HCT116 (cell line): ENCODE data around the gene VASN. TPM values are rescaled to one million over a fixed set of nuclear protein-coding genes. Genes with fewer than 3 reads are reported as not detected.

Source experiments
- ATAC-seq: fragments of 200-7000 bp; cut with Tn5 transposase; 2 replicates; pipeline ENCODE4 v1.9.1; 2020; ENCODE audit warnings: mild to moderate bottlenecking, moderate library complexity
- BruUV-seq: library from RNA; stranded (reverse); fragments of 400-500 nt; replicated peaks from 2 replicates; lab custom pipeline; 2021; lab: Mats Ljungman, UMichigan
- CTCF ChIA-PET: fragments of 300-600 bp; sonication (Branson Sonifier 250); formaldehyde crosslinking; loops from one replicate; lab custom pipeline; 2021; ENCODE audit warnings: antibody characterized with exemption; lab: Charles Lee
- POLR2A ChIA-PET: fragments of 300-600, 350-600 bp; sonication (Branson Sonifier 250); formaldehyde crosslinking; loops from one replicate; lab custom pipeline; 2021; ENCODE audit warnings: antibody characterized with exemption; lab: Charles Lee
- RAD21 ChIA-PET, 2 experiments: fragments of 300-600 bp; sonication (Branson Sonifier 250); formaldehyde crosslinking; loops; one replicate each; lab custom pipeline; 2023; ENCODE audit warnings: low total read pairs in 2 of 2; ENCODE audit not compliant: uncharacterized antibody in 2 of 2, unreplicated experiment in 2 of 2, low non-redundant PET in 1 of 2; lab: Charles Lee
- DNase-seq: peaks from one replicate; pipeline ENCODE4 v3.0.0-alpha.2; 2010; ENCODE audit warnings: low read depth, low spot score
- H2AFZ ChIP-seq: fragments of 200-600 bp; shearing (Covaris generic), sonication (generic); 2 replicates; pipeline ENCODE4 v1.6.1; 2017; ENCODE audit warnings: low read depth, mixed run types, mixed read lengths, antibody characterized with exemption, low read length; ENCODE audit not compliant: poor library complexity, severe bottlenecking
- H3K27ac ChIP-seq: 2 replicates; pipeline ENCODE4 v1.5.1; 2012; ENCODE audit warnings: low read depth, low read length
- H3K27me3 ChIP-seq: fragments of 200-600 bp; sonication (generic); 2 replicates; pipeline ENCODE4 v1.6.1; 2016; ENCODE audit warnings: mixed run types, low read length, mixed read lengths; ENCODE audit not compliant: insufficient read depth
- H3K36me3 ChIP-seq, 2 experiments: fragments of 200-500 bp in 1 of 2; fragments of 200-600 bp in 1 of 2; sonication (Bioruptor generic) in 1 of 2; sonication (generic) in 1 of 2; 2 replicates each; pipeline versions ENCODE4 v1.5.1 to v1.6.1; 2014 to 2016; ENCODE audit warnings: low read length in 2 of 2, inconsistent platforms in 1 of 2, mixed read lengths in 1 of 2, mixed run types in 1 of 2; ENCODE audit not compliant: insufficient read depth in 2 of 2, control insufficient read depth in 1 of 2
- H3K4me1 ChIP-seq, 2 experiments: fragments of 200-600 bp in 1 of 2; sonication (generic) in 1 of 2; 2 replicates each; pipeline versions ENCODE4 v1.5.1 to v1.6.1; 2012 to 2017; ENCODE audit warnings: low read length in 2 of 2, inconsistent platforms in 1 of 2, mild to moderate bottlenecking in 1 of 2, mixed read lengths in 1 of 2, mixed run types in 1 of 2, moderate library complexity in 1 of 2; ENCODE audit not compliant: insufficient read depth in 2 of 2, control insufficient read depth in 1 of 2
- H3K4me2 ChIP-seq: fragments of 200-600 bp; sonication (generic); 2 replicates; pipeline ENCODE4 v1.6.1; 2017; ENCODE audit warnings: mixed run types, low read length, mixed read lengths
- H3K4me3 ChIP-seq, 2 experiments: fragments of 200-600 bp in 1 of 2; sonication (generic) in 1 of 2; replicated peaks in 1 of 2; 2 replicates each; pipeline ENCODE4 v1.5.1; 2011 to 2016; ENCODE audit warnings: low read length in 2 of 2, control low read depth in 1 of 2, low read depth in 1 of 2, mild to moderate bottlenecking in 1 of 2, mixed read lengths in 1 of 2, mixed run types in 1 of 2
- H3K79me2 ChIP-seq: fragments of 200-600 bp; sonication (generic); 2 replicates; pipeline ENCODE4 v1.6.1; 2017; ENCODE audit warnings: mild to moderate bottlenecking, mixed run types, low read length, moderate library complexity, mixed read lengths; ENCODE audit not compliant: insufficient read depth
- H3K9ac ChIP-seq: fragments of 200-600 bp; sonication (generic); 2 replicates; pipeline ENCODE4 v1.6.1; 2016; ENCODE audit warnings: low read length, mixed read lengths
- H3K9me2 ChIP-seq: fragments of 200-600 bp; sonication (generic), shearing (Covaris generic); 2 replicates; pipeline ENCODE4 v1.6.1; 2017; ENCODE audit warnings: mixed run types, mild to moderate bottlenecking, moderate library complexity; ENCODE audit not compliant: insufficient read depth
- H3K9me3 ChIP-seq, 2 experiments: fragments of 200-500 bp in 1 of 2; fragments of 200-600 bp in 1 of 2; sonication (Bioruptor generic) in 1 of 2; sonication (generic) in 1 of 2; 2 replicates each; pipeline ENCODE4 v1.6.1; 2014 to 2017; ENCODE audit warnings: low read length in 2 of 2, mixed read lengths in 2 of 2, inconsistent platforms in 1 of 2, low read depth in 1 of 2, mild to moderate bottlenecking in 1 of 2, mixed run types in 1 of 2, moderate library complexity in 1 of 2; ENCODE audit not compliant: control insufficient read depth in 1 of 2, insufficient read depth in 1 of 2
- H4K20me1 ChIP-seq: fragments of 200-600 bp; sonication (generic), shearing (Covaris generic); 2 replicates; pipeline ENCODE4 v1.6.1; 2017; ENCODE audit warnings: mixed run types, mild to moderate bottlenecking, moderate library complexity; ENCODE audit not compliant: insufficient read depth
- CBX3 ChIP-seq: IDR thresholded peaks from 2 replicates; pipeline ENCODE4 v1.6.1; 2012; ENCODE audit warnings: low read depth
- EGR1 ChIP-seq: IDR thresholded peaks from 2 replicates; pipeline ENCODE4 v1.6.1; 2012; ENCODE audit warnings: low read depth
- JUND ChIP-seq: IDR thresholded peaks from 2 replicates; pipeline ENCODE4 v1.6.1; 2012
- SIN3A ChIP-seq: IDR thresholded peaks from 2 replicates; pipeline ENCODE4 v1.6.1; 2012; ENCODE audit warnings: low read depth
- SRF ChIP-seq: IDR thresholded peaks from 2 replicates; pipeline ENCODE4 v1.6.1; 2012; ENCODE audit warnings: low read depth
- TCF7L2 ChIP-seq: IDR thresholded peaks from 2 replicates; pipeline ENCODE4 v1.7.0; 2011; ENCODE audit warnings: borderline replicate concordance, inconsistent platforms; ENCODE audit not compliant: insufficient read depth, insufficient read length; ENCODE audit errors: extremely low read depth
- YY1 ChIP-seq: IDR thresholded peaks from 2 replicates; pipeline ENCODE4 v1.6.1; 2011; ENCODE audit warnings: low read length, low read depth, moderate library complexity, mild to moderate bottlenecking; ENCODE audit not compliant: insufficient replicate concordance; ENCODE audit errors: extremely low read depth
- ZFX ChIP-seq: fragments of 450-650 bp; IDR thresholded peaks from 2 replicates; pipeline ENCODE4 v1.6.1; 2017
- intact Hi-C: fragments of 100-400 bp; cut with micrococcal nuclease; formaldehyde crosslinking; loops from 2 replicates; pipeline ENCODE4 v1.10.0; 2022
- total RNA-seq: library from RNA; stranded (reverse); gene quantifications from one replicate; pipeline ENCODE4 v1.2.1, GENCODE V29; 2021; ENCODE audit not compliant: unreplicated experiment
- TF ChIP-seq, protein P1 (sequence below): IDR thresholded peaks from 2 replicates; pipeline ENCODE4 v1.6.1; 2012; ENCODE audit warnings: low read depth
- TF ChIP-seq, protein P2 (sequence below): IDR thresholded peaks from 2 replicates; pipeline ENCODE4 v1.6.1; 2012
- TF ChIP-seq, protein P3 (sequence below), 3 experiments: fragments of 200-600 bp in 1 of 3; sonication (generic) in 1 of 3; IDR thresholded peaks in 2 of 3; conservative IDR thresholded peaks in 1 of 3; 2 replicates each; pipeline ENCODE4 v1.5.1; 2012 to 2017; ENCODE audit warnings: low read depth in 2 of 3, low read length in 2 of 3, antibody characterized with exemption in 1 of 3, borderline replicate concordance in 1 of 3, control low read depth in 1 of 3, mild to moderate bottlenecking in 1 of 3, mixed read lengths in 1 of 3, mixed run types in 1 of 3, moderate library complexity in 1 of 3; ENCODE audit not compliant: insufficient read depth in 1 of 3
- TF ChIP-seq, protein P4 (sequence below): IDR thresholded peaks from 2 replicates; pipeline ENCODE4 v1.6.1; 2011; ENCODE audit warnings: mild to moderate bottlenecking, low read length, moderate library complexity; ENCODE audit not compliant: insufficient replicate concordance; ENCODE audit errors: extremely low read depth

VASN gene
- total RNA-seq, 1 experiment from 2014 or later: 6.3 TPM

DNA sequence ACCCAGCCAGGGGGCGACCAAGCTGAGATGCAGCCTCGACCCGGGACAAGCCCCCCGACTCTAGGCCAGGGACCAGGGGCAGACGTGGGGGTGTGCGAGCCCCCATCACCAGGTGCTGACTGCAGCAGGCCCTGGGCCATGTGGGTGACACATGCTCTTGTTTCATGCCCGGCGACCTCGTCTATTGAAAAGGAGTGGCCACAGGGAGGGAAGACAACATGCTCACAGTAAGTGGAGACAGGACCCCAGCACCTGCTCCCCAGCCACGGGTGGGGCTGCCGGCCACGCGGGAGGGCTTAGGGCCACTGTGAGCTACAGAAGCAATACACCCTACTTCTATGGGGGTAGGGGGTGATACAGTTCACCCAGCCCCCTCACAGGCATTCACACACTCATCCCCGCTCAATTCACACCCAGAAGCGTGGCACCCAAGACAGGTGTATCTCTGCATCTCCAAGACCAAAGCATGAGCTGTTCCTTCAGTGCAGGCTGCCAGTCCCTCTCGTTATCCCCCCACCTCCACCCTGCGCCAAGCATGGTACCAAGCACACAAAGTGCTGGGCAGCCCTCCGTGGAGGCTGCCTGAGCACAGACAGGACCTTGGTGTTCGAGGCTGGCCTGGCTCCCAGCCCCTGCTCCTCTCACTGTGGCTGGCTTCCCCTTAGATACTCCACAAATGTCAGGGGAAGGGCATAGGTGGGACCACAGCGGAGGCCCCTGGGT, 13.6 kb downstream of the VASN start:
- intact Hi-C loops: no loop called here
- H3K27ac ChIP-seq: no peak overlapping the region
- H3K36me3 ChIP-seq: no peaks in the 10 kb centered on the region
- H3K79me2 ChIP-seq: no peaks in the 10 kb centered on the region
- ChIA-PET RAD21 (no interaction called here), CTCF (interaction anchor here (1.7 kb wide), 1 partner anchor 18 kb away, joined by 3 read pairs; no protein-coding TSS in a partner anchor), POLR2A (no interaction called here)
- H3K9me2 ChIP-seq: no peaks in the 10 kb centered on the region
- no peaks in the 10 kb centered on the region for H3K27me3 ChIP-seq
- peaks cover 0 to 3% of the 10 kb centered on the region in 2 experiments; a peak in 1 of 4 replicates for H3K4me1 ChIP-seq
- H2AFZ ChIP-seq: no peak overlapping the region
- no peaks in the 10 kb centered on the region for H3K9me3 ChIP-seq
- TF ChIP-seq, protein P1, sequence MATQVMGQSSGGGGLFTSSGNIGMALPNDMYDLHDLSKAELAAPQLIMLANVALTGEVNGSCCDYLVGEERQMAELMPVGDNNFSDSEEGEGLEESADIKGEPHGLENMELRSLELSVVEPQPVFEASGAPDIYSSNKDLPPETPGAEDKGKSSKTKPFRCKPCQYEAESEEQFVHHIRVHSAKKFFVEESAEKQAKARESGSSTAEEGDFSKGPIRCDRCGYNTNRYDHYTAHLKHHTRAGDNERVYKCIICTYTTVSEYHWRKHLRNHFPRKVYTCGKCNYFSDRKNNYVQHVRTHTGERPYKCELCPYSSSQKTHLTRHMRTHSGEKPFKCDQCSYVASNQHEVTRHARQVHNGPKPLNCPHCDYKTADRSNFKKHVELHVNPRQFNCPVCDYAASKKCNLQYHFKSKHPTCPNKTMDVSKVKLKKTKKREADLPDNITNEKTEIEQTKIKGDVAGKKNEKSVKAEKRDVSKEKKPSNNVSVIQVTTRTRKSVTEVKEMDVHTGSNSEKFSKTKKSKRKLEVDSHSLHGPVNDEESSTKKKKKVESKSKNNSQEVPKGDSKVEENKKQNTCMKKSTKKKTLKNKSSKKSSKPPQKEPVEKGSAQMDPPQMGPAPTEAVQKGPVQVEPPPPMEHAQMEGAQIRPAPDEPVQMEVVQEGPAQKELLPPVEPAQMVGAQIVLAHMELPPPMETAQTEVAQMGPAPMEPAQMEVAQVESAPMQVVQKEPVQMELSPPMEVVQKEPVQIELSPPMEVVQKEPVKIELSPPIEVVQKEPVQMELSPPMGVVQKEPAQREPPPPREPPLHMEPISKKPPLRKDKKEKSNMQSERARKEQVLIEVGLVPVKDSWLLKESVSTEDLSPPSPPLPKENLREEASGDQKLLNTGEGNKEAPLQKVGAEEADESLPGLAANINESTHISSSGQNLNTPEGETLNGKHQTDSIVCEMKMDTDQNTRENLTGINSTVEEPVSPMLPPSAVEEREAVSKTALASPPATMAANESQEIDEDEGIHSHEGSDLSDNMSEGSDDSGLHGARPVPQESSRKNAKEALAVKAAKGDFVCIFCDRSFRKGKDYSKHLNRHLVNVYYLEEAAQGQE: no peak
- TF ChIP-seq CBX3 (no peak), EGR1 (no peak), YY1 (no peak), ZFX (no peak), JUND (no peak), SIN3A (no peak), SRF (no peak), TCF7L2 (no peak)
- TF ChIP-seq, protein P2, sequence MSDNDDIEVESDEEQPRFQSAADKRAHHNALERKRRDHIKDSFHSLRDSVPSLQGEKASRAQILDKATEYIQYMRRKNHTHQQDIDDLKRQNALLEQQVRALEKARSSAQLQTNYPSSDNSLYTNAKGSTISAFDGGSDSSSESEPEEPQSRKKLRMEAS: no peak
- TF ChIP-seq, protein P3, sequence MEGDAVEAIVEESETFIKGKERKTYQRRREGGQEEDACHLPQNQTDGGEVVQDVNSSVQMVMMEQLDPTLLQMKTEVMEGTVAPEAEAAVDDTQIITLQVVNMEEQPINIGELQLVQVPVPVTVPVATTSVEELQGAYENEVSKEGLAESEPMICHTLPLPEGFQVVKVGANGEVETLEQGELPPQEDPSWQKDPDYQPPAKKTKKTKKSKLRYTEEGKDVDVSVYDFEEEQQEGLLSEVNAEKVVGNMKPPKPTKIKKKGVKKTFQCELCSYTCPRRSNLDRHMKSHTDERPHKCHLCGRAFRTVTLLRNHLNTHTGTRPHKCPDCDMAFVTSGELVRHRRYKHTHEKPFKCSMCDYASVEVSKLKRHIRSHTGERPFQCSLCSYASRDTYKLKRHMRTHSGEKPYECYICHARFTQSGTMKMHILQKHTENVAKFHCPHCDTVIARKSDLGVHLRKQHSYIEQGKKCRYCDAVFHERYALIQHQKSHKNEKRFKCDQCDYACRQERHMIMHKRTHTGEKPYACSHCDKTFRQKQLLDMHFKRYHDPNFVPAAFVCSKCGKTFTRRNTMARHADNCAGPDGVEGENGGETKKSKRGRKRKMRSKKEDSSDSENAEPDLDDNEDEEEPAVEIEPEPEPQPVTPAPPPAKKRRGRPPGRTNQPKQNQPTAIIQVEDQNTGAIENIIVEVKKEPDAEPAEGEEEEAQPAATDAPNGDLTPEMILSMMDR (IDR thresholded peaks at IDR 0.05 in 2 of 3, conservative IDR thresholded peaks at IDR 0.05 in 1 of 3; ENCODE audit: borderline replicate concordance in 1 of 3, insufficient read depth in 1 of 3, low read depth in 2 of 3, low read length in 2 of 3): no peak
- TF ChIP-seq, protein P4, sequence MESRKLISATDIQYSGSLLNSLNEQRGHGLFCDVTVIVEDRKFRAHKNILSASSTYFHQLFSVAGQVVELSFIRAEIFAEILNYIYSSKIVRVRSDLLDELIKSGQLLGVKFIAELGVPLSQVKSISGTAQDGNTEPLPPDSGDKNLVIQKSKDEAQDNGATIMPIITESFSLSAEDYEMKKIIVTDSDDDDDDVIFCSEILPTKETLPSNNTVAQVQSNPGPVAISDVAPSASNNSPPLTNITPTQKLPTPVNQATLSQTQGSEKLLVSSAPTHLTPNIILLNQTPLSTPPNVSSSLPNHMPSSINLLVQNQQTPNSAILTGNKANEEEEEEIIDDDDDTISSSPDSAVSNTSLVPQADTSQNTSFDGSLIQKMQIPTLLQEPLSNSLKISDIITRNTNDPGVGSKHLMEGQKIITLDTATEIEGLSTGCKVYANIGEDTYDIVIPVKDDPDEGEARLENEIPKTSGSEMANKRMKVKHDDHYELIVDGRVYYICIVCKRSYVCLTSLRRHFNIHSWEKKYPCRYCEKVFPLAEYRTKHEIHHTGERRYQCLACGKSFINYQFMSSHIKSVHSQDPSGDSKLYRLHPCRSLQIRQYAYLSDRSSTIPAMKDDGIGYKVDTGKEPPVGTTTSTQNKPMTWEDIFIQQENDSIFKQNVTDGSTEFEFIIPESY: no peak
- BruUV-seq: no TSS peak
- H4K20me1 ChIP-seq: no peaks in the 10 kb centered on the region
- DNase-seq: no peak
- H3K9ac ChIP-seq: no peak overlapping the region
- no peak for ATAC-seq
- H3K4me2 ChIP-seq: no peak overlapping the region
- H3K4me3 ChIP-seq: no peak overlapping the region
